HG03439 (cell line): ENCODE measurements around the gene KRTAP5-2.
"Not testable (repeated sequence)": the region's sequence is repeated elsewhere in the genome, so short reads cannot be mapped to it uniquely, and the experiment has no call there.

Source experiments
- ATAC-seq: cut with Tn5 transposase; IDR thresholded peaks from one replicate; pipeline ENCODE4 v1.9.1; 2021; ENCODE audit warnings: mild to moderate bottlenecking, moderate library complexity; ENCODE audit not compliant: unreplicated experiment

KRTAP5-2 gene

DNA sequence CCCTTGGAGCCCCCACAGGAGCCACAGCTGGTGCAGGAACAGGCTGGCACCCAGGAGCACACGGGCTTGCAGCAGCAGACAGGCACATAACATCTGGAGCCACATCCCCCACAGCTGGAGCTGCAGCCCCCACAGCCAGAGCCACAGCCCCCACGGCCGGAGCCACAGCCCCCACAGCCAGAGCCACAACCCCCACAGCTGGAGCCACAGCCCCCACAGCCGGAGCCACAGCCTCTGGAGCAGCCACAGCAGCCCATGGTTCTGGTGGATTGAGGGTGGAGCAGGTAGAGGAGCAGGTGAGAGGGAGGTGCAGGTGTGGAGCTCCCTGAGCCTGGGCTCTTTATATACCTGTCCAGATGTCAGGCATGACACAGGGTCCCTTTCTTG is at the start of gene KRTAP5-2:
KRTAP5-2 (minus strand) TSS at position 301 of the 387 bp plus-strand sequence; CDS start at position 257, 44 bp downstream.
- no peak for ATAC-seq

GRCh38 chr11:1646540-1646939 is 48.4 kb upstream of the KRTAP5-2 start:
- ATAC-seq = not testable (repeated sequence)

DNA sequence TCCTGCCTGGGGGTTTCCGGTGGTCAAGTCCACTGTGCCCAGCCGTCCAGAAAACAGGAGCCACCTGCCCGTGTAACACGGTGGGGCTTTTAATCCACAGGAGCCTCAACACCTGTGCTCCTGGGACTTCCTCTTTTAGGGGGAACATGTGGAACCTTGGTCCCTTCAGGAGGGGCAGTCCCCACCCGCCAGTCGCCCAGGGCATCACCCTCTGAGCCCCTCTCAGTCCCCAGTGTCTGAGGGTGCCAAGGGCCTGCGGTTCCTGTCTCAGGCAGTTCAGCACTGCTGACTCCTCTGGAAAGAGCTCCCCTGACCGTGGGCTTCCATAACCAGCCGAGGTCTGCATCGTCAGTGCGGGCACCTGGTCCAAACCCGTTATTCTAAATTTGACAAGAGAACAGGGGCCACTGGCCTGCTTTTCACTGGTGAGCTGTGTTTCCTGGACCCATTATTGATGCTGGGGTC is 47.3 kb upstream of the KRTAP5-2 start:
- no peak for ATAC-seq

- ATAC-seq = no peak
Observed at GRCh38 chr11:1644601-1645356, 46.7 kb upstream of the KRTAP5-2 start.

DNA sequence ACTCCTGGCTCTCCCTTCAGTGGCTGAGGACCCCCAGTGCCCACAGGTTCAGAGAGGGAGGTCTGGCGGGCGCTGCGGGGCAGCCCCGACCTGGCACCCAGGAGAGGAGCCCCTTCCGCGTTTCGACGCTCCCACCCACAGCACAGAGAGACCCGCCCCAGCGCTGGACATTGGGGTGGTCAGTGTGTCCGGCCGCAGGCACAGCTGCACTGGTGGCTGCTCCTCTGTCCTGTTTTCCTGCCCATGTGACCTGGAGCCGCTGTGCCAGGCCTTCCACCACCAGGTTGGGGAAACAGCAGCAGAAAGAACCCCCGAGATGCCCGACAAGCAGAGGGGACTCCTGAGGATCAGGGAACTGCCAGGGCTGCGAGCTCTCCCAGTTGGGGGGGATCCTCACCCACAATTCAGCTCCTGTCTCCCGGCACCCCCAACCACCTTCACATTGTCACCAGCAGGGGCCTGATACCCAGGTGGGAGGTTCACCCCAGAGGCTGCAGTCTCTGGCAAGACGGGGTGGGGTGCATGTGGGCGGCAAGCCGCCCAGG is 45.1 kb upstream of the KRTAP5-2 start:
- no peak for ATAC-seq

DNA sequence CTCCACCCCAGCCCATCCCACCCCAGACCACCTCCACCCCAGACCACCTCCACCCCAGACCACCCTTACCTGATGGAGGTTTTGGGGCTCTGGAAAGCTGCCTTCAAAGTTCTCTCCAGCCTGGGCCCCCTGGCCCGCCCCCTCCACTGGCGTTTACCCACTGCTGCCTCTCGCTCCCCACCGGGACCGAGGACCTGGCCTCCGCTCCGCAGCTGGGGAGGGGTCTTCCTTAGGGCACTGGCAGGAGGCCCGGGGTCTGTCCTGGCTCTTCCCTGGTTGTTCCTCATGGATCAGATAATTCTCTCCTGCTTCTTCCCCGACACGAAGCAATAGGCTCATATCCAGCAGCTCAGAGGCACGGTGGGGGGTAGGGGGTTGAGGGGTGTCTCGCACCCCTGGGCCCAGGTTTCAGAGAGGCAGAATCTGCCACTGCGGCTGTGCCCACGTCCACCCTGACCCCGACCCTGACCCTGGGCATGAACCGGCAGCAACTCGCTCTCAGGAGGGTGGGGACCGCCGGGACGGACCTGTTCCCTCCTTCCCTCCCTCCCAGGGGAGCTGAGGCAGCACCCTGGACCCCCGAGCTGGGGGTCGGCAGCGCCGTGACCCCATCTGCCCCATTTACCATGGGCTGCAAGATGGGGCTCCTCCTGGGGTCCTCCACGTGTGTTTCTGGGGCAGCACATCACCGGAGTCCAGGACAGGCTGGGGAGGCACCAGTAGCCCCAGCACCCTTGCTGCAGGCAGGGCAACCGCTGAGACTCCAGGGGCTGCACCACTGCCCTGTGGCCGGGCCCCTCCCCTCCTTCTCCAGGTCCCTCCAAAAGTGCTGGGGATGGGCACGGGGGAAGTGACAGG is 44.4 kb upstream of the KRTAP5-2 start:
- no peak for ATAC-seq

DNA sequence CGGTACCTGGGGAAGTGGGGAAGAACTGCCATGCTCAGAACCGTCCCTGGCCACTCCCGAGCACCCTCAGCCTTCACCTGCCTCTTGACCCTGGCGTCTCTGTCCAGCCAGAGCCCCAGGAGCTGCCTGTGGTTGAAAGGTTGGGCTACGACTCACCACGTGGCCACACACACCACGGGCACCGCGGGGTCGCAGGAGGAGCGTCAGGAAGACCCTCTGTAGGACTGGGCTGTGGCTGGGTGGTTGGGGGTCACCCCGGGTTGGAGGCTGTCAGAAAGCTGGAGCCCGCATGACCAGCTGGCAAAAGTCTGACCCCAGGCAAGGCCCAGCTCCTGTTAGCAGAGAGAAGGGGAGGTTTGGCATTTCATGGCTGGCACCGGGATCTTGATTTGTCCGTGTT is 43.0 kb upstream of the KRTAP5-2 start:
- ATAC-seq = no peak

DNA sequence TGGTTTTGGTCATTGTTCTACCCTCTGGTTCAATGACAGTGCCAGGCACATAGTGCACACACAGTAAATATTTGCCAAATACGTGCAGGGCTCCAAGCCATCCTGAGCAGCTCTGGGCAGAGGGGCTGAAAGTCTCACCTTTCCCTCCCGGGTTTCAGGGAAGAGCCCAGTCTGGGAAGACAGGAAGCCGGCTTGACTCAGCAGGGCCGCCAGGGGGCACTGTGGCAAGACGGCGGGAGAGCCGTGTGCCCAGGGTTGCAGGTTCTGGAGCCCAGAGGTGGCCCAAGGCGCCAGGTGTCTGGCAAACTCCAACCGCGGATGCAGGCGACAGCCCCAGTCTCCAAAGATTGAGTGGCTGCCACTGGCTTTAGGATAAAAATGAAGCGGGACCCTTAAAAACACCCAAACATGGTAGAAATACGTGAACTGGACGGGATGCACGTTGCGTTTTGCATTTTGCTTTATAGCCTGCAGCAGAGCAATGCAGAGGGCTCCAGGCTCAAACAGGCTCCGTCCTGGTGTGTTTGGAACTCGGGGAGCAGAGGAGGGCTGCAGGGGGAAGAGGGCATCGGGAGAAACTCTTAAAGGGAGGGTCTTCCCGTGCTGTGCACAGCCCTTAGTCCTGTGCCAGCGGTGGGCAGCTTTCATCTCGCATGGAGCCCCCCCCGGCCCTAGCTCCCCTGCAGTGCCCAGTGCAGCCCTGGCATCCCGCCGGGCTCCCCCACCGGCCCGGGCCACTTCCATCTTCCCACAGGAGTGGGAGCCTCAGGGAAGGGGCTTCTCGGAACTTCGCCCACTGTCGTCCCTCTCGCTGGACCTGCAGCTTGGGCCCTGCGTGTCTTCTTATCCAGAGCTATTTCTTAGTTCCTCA is 42.2 kb upstream of the KRTAP5-2 start:
- no peak for ATAC-seq

DNA sequence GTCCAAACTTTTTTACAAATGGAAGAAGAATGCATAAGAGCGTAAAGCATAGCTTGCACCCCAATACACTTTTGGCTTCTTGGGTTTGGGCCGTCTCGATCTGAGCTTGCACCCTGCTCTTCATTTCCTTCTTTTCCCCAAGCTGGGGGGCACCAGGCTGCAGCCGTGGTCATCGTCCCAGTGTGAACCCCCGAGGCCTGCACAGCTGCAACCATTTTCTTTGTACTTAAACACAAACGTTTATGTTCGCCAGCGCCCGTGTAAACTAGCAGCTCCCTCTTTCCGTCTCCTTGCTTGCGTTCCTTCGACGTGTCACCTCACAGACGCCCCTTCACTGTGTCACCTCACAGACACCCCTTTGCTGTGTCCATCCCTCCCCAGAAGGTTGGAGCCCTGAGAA is 41.6 kb upstream of the KRTAP5-2 start:
- ATAC-seq = no peak

GRCh38 chr11:1639102-1639620 is 41.1 kb upstream of the KRTAP5-2 start:
- no peak for ATAC-seq

DNA sequence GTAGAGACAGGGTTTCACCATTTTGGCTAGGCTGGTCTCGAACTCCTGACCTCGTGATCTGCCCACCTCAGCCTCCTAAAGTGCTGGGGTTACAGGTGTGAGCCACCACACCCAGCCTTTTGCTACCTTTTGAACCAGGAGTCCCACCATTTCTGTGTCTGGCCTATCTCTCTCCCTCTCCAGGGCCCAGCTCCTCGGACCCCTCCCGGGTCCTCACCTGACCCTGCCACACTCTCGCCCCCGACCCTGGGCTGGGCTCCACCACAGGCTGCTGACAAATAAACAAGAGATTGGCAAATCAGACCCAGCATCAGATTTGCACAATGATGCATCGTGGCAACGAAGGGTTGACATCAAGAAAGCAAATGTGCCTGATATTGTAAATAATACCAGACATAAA is 40.2 kb upstream of the KRTAP5-2 start:
- ATAC-seq = no peak

DNA sequence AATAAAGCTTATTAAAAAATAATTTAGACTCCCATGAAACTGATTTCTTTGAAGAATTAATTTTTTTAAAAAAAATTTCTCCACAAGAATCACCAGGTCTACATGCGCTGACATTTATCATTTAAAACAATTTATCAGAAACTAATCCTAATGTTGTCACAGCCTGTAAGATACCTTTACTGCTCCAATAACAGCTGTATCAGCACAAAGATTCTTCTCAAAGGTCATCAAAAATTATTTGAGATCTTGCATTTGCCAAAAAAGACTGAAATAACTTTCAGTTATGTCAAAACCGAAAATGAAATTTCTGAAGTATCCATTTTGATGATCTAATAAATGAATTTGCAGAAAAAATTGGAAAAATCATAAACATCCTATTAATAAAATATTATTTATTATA is 39.5 kb upstream of the KRTAP5-2 start:
- ATAC-seq = no peak

- no peak for ATAC-seq
Observed at GRCh38 chr11:1636291-1636950, 38.3 kb upstream of the KRTAP5-2 start.

DNA sequence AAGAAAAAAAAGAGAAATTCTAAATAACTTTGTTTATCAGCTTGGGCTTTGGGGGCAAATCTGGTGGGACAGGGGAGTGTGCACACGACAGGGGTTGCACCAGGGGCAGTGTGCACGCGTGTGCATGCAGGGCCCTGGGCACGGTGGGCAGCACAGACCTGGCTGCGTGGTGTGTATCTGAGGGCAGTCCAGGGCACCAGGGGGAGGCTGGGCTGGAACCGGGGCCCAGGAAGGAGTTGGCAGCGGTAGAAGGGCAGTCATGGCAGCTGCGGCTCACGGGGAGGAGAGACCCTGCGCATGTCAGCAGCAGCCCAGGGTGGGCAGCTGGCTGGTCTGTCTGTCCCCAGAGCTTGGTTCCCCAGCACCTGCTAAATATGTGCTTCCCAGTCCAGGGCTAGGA is 35.8 kb upstream of the KRTAP5-2 start:
- ATAC-seq = no peak

DNA sequence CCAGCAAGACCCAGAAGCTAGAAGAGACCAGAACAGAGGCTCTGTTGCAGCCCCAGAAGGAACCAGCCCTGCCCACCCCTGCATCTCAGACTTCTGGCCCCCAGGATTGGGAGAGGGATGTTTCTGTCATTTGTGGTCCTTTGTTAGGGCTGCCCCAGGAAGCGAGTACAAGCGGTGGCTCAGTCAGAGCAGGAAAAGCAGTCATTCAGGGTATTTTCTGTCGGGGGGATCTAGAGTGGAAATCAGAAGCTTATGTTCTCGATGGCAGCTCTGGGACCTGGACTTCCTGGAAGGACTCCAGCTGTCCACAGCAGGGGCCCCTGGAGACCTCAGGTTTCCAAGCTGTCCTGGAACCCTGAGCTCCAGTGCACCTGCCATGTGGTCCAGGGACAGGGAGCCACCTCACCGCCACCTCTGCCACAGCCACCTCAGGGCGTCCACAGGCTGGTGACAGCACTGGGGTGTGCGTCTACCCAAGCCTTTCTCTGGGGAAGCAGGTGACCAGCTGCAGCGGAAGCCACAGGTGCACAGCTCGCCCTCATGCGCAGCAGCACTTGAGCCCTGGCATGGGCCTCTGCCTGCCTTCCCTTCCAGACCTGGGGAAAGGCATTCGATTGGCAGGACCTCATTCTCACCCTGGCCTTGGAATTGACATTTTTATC is 34.1 kb upstream of the KRTAP5-2 start:
- ATAC-seq = no peak

DNA sequence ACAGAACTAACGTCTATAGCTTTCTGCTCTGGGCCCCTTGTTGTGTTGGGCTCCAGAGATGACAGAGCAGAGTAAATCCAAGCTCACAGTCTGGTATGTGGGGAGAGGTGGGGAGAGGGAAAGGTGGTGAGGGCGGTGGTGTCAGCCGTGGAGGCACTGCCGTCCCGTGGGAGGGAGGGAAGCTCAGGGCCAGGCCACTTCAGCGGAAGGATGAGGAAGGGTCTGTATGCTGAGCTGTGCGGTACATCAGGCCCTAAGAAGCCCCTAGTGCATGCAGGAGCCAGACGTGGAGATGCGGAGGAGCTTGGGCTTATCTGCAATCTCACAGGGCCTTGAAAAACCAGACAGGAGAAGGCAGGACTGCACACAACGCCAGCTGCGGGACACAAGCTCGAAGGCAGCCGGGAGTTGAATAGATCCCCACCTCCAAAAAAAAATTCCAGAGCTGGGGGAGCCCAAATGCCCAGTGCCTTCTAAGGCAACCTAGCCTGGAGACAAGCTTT is 33.0 kb upstream of the KRTAP5-2 start:
- ATAC-seq = no peak

GRCh38 chr11:1630271-1630670 is 32.2 kb upstream of the KRTAP5-2 start:
- no peak for ATAC-seq

- no peak for ATAC-seq
Observed at GRCh38 chr11:1629326-1630185, 31.5 kb upstream of the KRTAP5-2 start, which contains the start of gene KRTAP5-5. Gene KRTAP5-5 (plus strand): TSS chr11:1629775. CDS start chr11:1629841, 66 bp downstream.
